Hepatocyte (in vitro differentiated cells): ENCODE results near the gene GRID1.

Experiments used
- EZH2 ChIP-seq: fragments of 200-600 bp; sonication (generic); IDR thresholded peaks from 2 replicates; pipeline ENCODE4 v1.6.1; 2016; ENCODE audit warnings: antibody characterized with exemption, mild to moderate bottlenecking, borderline replicate concordance
- TF ChIP-seq, protein P1 (sequence below): fragments of 200-600 bp; sonication (generic); IDR thresholded peaks from 2 replicates; pipeline ENCODE4 v1.5.1; 2016; ENCODE audit warnings: antibody characterized with exemption, mild to moderate bottlenecking; ENCODE audit not compliant: poor library complexity

- TF ChIP-seq, protein P1, sequence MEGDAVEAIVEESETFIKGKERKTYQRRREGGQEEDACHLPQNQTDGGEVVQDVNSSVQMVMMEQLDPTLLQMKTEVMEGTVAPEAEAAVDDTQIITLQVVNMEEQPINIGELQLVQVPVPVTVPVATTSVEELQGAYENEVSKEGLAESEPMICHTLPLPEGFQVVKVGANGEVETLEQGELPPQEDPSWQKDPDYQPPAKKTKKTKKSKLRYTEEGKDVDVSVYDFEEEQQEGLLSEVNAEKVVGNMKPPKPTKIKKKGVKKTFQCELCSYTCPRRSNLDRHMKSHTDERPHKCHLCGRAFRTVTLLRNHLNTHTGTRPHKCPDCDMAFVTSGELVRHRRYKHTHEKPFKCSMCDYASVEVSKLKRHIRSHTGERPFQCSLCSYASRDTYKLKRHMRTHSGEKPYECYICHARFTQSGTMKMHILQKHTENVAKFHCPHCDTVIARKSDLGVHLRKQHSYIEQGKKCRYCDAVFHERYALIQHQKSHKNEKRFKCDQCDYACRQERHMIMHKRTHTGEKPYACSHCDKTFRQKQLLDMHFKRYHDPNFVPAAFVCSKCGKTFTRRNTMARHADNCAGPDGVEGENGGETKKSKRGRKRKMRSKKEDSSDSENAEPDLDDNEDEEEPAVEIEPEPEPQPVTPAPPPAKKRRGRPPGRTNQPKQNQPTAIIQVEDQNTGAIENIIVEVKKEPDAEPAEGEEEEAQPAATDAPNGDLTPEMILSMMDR, result no peak
- TF ChIP-seq EZH2, result no peak
Observed at GRCh38 chr10:86160890-86161585, 205.6 kb downstream of the GRID1 start.
